ENCODE results near the gene PALM. TPM values are rescaled to one million over a fixed set of nuclear protein-coding genes. Genes with fewer than 3 reads are reported as not detected.

Gene PALM
- total and polyA plus RNA-seq, 9 of the 15 experiments (the other 6 are each of a cell fraction or from before 2014, with no cell fraction given): 0.04 to 6.6 (median 1.7) TPM

GRCh38 chr19:791567-792305 is 83.0 kb downstream of the PALM start (continued):
- no peak for TF ChIP-seq WHSC1 (IDR thresholded peaks at IDR 0.05; ENCODE audit: low read length)
- TF ChIP-seq NBN (IDR thresholded peaks at IDR 0.05; ENCODE audit: low read depth): no peak
- no peak for TF ChIP-seq PTTG1 (tag; IDR thresholded peaks at IDR 0.05; ENCODE audit: low read depth)
- TF ChIP-seq CBFA2T2 (conservative IDR thresholded peaks at IDR 0.05): peak; percentile 69
- no peak for TF ChIP-seq ATF3 (IDR thresholded peaks at IDR 0.05)
- no peak for TF ChIP-seq ATF3 (CRISPR knock-in tag; conservative IDR thresholded peaks at IDR 0.05)
- TF ChIP-seq PPARD (CRISPR knock-in tag; IDR thresholded peaks at IDR 0.05): no peak
- TF ChIP-seq CXXC5 (CRISPR knock-in tag; IDR thresholded peaks at IDR 0.05): 0 out of 2 replicates have a peak, but pooled peaks have one; percentile 12
- TF ChIP-seq ZNF23 (CRISPR knock-in tag; IDR thresholded peaks at IDR 0.05): no peak
- no peak for TF ChIP-seq IFI16 (CRISPR knock-in tag; IDR thresholded peaks at IDR 0.05)
- peak; percentile 48; the same call in 1 of the 2 replicates for TF ChIP-seq RBFOX2 (IDR thresholded peaks at IDR 0.05; ENCODE audit: low read depth, low read length)
- TF ChIP-seq BMI1 (IDR thresholded peaks at IDR 0.05; ENCODE audit: low read length): no peak
- TF ChIP-seq ZNF766 (CRISPR knock-in tag; conservative IDR thresholded peaks at IDR 0.05): no peak
- TF ChIP-seq EP300 (IDR thresholded peaks at IDR 0.05; ENCODE audit: low read length): peak; percentile 87
- peak; percentile 40; the same call in 1 of the 2 replicates for TF ChIP-seq JUND (IDR thresholded peaks at IDR 0.05; ENCODE audit: borderline replicate concordance, low read depth, low read length)
- no peak; the same call in 2 of the 3 replicates for TF ChIP-seq JUND (tag; IDR thresholded peaks at IDR 0.05; ENCODE audit: borderline replicate concordance, low read depth, low read length)
- TF ChIP-seq ZNF436 (CRISPR knock-in tag; IDR thresholded peaks at IDR 0.05): no peak
- TF ChIP-seq, protein P1, sequence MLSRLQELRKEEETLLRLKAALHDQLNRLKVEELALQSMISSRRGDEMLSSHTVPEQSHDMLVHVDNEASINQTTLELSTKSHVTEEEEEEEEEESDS (CRISPR knock-in tag; IDR thresholded peaks at IDR 0.05): no peak
- TF ChIP-seq RNF2 (IDR thresholded peaks at IDR 0.05): peak; percentile 94
- no peak for TF ChIP-seq ZNF197 (CRISPR knock-in tag; IDR thresholded peaks at IDR 0.05; ENCODE audit: low read depth)
- TF ChIP-seq MNT (conservative IDR thresholded peaks at IDR 0.05): peak in 1 of 2 experiments; percentile 43; a peak in 1 of 4 replicates
- TF ChIP-seq HOXB6 (CRISPR knock-in tag; IDR thresholded peaks at IDR 0.05; ENCODE audit: borderline replicate concordance): no peak
- TF ChIP-seq LARP7 (IDR thresholded peaks at IDR 0.05): no peak
- TF ChIP-seq BDP1 (IDR thresholded peaks at IDR 0.05; ENCODE audit: insufficient read depth, insufficient read length): no peak
- no peak for TF ChIP-seq ZNF347 (CRISPR knock-in tag; IDR thresholded peaks at IDR 0.05; ENCODE audit: low read depth)
- TF ChIP-seq, protein P2, sequence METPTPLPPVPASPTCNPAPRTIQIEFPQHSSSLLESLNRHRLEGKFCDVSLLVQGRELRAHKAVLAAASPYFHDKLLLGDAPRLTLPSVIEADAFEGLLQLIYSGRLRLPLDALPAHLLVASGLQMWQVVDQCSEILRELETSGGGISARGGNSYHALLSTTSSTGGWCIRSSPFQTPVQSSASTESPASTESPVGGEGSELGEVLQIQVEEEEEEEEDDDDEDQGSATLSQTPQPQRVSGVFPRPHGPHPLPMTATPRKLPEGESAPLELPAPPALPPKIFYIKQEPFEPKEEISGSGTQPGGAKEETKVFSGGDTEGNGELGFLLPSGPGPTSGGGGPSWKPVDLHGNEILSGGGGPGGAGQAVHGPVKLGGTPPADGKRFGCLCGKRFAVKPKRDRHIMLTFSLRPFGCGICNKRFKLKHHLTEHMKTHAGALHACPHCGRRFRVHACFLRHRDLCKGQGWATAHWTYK (CRISPR knock-in tag; IDR thresholded peaks at IDR 0.05): no peak
- no peak for TF ChIP-seq CHD1 (IDR thresholded peaks at IDR 0.05; ENCODE audit: low read length)
- TF ChIP-seq MTA2 (IDR thresholded peaks at IDR 0.05; ENCODE audit: low read depth): peak; percentile 51

All from K562 (cell line).